Lung (tissue), 12 donors: ENCODE measurements around the gene NOC2L. TPM values are rescaled to one million over a fixed set of nuclear protein-coding genes. Genes with fewer than 3 reads are reported as not detected.
"Not testable (repeated sequence)": the region's sequence is repeated elsewhere in the genome, so short reads cannot be mapped to it uniquely, and the experiment has no call there.

Experiments used
- ATAC-seq: fragments of 200-7000 bp; cut with Tn5 transposase; one replicate; pipeline ENCODE4 v1.9.1; 2020; ENCODE audit warnings: moderate number of reproducible peaks; ENCODE audit not compliant: insufficient read depth, low FRiP score
- DNase-seq, 3 donors: peaks; one replicate each; pipeline ENCODE4 v3.0.0-alpha.2; 2013 to 2017
- H3K27ac ChIP-seq, 2 donors: one replicate each; pipeline ENCODE4 v1.5.1; 2013; ENCODE audit warnings: mild to moderate bottlenecking in 2 of 2, moderate library complexity in 2 of 2, control low read depth in 1 of 2, inconsistent platforms in 1 of 2, low read depth in 1 of 2, low read length in 1 of 2
- H3K27me3 ChIP-seq, 3 donors: one replicate each; pipeline ENCODE4 v1.5.1; 2013; ENCODE audit warnings: low read length in 2 of 3; ENCODE audit not compliant: control insufficient read depth in 3 of 3, insufficient read depth in 3 of 3
- H3K36me3 ChIP-seq, 4 donors: one replicate each; pipeline ENCODE4 v1.5.1; 2013; ENCODE audit warnings: low read length in 4 of 4, mild to moderate bottlenecking in 1 of 4, moderate library complexity in 1 of 4; ENCODE audit not compliant: control insufficient read depth in 4 of 4, insufficient read depth in 4 of 4
- H3K4me1 ChIP-seq, 5 donors: one replicate each; pipeline ENCODE4 v1.5.1; 2013; ENCODE audit warnings: low read length in 5 of 5, mild to moderate bottlenecking in 2 of 5, moderate library complexity in 1 of 5; ENCODE audit not compliant: control insufficient read depth in 5 of 5, insufficient read depth in 5 of 5
- H3K4me3 ChIP-seq: one replicate; pipeline ENCODE4 v1.5.1; 2013; ENCODE audit warnings: mild to moderate bottlenecking, control low read depth, moderate library complexity
- H3K9ac ChIP-seq, 2 donors: one replicate each; pipeline ENCODE4 v1.5.1; 2013; ENCODE audit warnings: low read length in 2 of 2, control low read depth in 1 of 2; ENCODE audit not compliant: insufficient read depth in 1 of 2
- H3K9me3 ChIP-seq, 4 donors: one replicate each; pipeline ENCODE4 v1.5.1; 2013; ENCODE audit warnings: low read length in 3 of 4, mild to moderate bottlenecking in 1 of 4, moderate library complexity in 1 of 4; ENCODE audit not compliant: control insufficient read depth in 4 of 4, insufficient read depth in 3 of 4
- WGBS, 2 donors: extraction: QIAGEN DNeasy Blood & Tissue Kit; methylation state at CpG; one replicate each; pipeline ENCODE4 v1.1.7; 2013; 5-methylcytosine and 5-hydroxymethylcytosine counted together
- polyA plus RNA-seq, 2 donors: library from polyadenylated mRNA; stranded (reverse); fragments of 200-250 nt; gene quantifications; one replicate each; pipeline ENCODE4 v1.2.1, GENCODE V29; 2013
- total RNA-seq, 2 donors: library from RNA; depleted of rRNA in 1 of 2; stranded (reverse); fragments of >200 nt in 1 of 2; gene quantifications; one replicate each; pipeline ENCODE4 v1.2.1, GENCODE V29; 2014 to 2021
- TF ChIP-seq, protein P1 (sequence below): IDR thresholded peaks from 2 replicates; pipeline ENCODE4 v1.5.1; 2012; ENCODE audit warnings: mild to moderate bottlenecking; ENCODE audit errors: control extremely low read depth, extremely low read depth
- donor health status: control.
- donor health status: control.
- donor health status: Bipolar disorder and iron deficiency.
- donor health status: healthy.
- donor health status: DM: yes; HTN: yes; CAD: no.

NOC2L gene
- total and polyA plus RNA-seq, 4 donors: 39.0 to 86.6 (median 67.7) TPM

- H3K4me1 ChIP-seq: peaks cover 0 to 6% (median 0%) of the 10 kb centered on the region in 5 donors
- peaks cover 0 to 25% (median 5%) of the 10 kb centered on the region in 3 donors for H3K27me3 ChIP-seq
- H3K9ac ChIP-seq: no peak overlapping the region
- no peak for DNase-seq
- TF ChIP-seq, protein P1, sequence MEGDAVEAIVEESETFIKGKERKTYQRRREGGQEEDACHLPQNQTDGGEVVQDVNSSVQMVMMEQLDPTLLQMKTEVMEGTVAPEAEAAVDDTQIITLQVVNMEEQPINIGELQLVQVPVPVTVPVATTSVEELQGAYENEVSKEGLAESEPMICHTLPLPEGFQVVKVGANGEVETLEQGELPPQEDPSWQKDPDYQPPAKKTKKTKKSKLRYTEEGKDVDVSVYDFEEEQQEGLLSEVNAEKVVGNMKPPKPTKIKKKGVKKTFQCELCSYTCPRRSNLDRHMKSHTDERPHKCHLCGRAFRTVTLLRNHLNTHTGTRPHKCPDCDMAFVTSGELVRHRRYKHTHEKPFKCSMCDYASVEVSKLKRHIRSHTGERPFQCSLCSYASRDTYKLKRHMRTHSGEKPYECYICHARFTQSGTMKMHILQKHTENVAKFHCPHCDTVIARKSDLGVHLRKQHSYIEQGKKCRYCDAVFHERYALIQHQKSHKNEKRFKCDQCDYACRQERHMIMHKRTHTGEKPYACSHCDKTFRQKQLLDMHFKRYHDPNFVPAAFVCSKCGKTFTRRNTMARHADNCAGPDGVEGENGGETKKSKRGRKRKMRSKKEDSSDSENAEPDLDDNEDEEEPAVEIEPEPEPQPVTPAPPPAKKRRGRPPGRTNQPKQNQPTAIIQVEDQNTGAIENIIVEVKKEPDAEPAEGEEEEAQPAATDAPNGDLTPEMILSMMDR: no peak
- H3K4me3 ChIP-seq: no peak overlapping the region
- no peak overlapping the region for H3K27ac ChIP-seq
- H3K9me3 ChIP-seq: peaks cover 0 to 2% (median 0%) of the 10 kb centered on the region in 4 donors
- 88 to 92% methylated on average over 56 to 60 of the region's 60 CpGs for WGBS, 2 donors
- H3K36me3 ChIP-seq: no peaks in the 10 kb centered on the region
- no peak for ATAC-seq
These were observed 20.0 kb upstream of the NOC2L start for GRCh38 chr1:978835-979743.

DNA sequence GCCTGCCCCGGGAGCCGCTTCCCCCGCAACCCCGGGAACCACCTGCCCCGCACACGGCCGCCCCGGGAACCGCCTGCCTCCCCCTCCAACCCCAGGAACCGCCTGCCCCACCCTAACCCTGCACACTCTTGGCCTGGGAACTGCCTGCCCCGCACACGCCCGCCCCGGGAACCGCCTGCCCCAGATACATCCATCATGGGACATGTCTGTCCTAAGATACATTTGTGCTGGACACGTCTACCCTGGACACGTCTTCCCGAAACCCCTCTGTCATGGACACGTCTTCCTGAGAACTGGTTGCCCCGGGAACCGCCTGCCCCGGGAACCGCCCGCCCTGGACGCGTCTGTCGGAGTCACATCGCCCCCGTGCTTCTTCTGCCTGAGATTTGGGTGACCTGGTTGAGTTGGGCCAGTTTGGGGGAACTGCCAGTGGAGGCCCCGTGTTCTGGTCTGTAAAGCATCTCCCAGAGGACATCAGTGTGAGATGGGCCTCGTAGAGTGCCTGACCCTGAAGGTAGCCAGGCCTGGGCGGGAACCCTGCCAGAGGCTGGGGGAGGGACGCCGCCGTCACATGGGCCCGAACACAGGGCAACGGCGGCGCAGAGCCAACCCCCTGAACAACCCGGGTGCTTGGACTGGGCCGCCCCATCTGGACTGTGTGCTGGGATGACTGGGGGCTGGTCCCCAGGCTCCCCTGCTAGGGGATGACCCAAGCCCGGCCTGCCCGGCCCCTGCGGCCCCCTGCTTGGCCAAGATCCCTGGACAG, 19.2 kb upstream of the NOC2L start:
- DNase-seq (no peak), ATAC-seq (no peak)
- 86 to 88% methylated on average over 44 of the region's 44 CpGs for WGBS, 2 donors
- H3K4me1 ChIP-seq: peaks cover 0 to 6% (median 0%) of the 10 kb centered on the region in 5 donors
- H3K27me3 ChIP-seq: peaks cover 0 to 21% (median 5%) of the 10 kb centered on the region in 3 donors
- no peak overlapping the region for H3K9ac ChIP-seq
- TF ChIP-seq, protein P1: no peak
- H3K36me3 ChIP-seq: no peaks in the 10 kb centered on the region
- peaks cover 0 to 2% (median 0%) of the 10 kb centered on the region in 4 donors for H3K9me3 ChIP-seq
- no peak overlapping the region for H3K27ac ChIP-seq
- H3K4me3 ChIP-seq: no peak overlapping the region

GRCh38 chr1:976791-977190, 17.7 kb upstream of the NOC2L start:
- H3K27me3 ChIP-seq: peaks cover 0 to 15% (median 0%) of the 10 kb centered on the region in 3 donors
- not testable (repeated sequence) for H3K27ac ChIP-seq, H3K36me3 ChIP-seq, ATAC-seq, DNase-seq, H3K9me3 ChIP-seq, H3K4me3 ChIP-seq, H3K4me1 ChIP-seq, H3K9ac ChIP-seq
- WGBS, 2 donors: 64 to 72% methylated on average over 14 to 15 of the region's 39 CpGs
